ENCODE results near the gene KLHL30.

DNA sequence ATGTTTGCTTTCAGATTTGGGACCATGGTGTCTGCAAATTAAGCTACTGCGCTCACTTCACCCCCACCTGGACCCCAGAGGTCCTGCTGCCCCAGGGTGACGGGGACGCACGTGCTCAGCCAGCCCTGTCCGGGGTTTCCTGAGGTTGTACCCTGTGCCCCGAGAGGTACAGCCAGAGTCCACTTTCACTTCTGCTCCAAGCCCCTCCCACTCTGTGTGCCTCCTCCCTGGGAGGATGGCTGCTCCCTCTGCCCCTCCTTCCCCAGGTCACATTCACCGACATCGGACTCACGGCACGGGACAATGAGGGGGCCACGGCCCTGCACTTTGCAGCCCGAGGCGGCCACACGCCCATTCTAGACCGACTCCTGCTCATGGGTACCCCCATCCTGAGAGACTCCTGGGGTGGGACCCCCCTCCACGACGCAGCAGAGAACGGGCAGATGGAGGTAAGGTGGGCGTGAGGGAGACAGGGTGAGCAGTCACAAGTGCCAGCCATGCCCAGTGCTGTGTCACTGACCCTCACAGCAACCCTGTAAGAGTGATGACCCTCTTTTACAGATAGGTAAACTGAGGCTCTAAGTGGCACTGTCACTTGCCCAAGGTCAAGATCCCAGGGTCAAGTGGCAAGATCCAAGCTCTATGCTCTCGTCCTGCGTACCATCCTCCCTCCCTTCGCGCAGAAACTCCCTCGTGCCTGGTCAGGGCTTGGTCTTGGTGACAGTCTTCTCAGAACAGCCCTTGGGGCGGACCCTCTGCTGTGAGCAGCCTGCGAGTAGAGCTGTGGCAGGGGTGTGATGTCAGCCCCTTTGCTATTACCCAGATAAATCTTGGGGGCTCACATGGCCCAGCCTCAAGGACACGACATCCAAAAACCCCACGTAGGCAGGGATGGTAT is 30.7 kb upstream of the KLHL30 start:
- TF ChIP-seq, protein P1, sequence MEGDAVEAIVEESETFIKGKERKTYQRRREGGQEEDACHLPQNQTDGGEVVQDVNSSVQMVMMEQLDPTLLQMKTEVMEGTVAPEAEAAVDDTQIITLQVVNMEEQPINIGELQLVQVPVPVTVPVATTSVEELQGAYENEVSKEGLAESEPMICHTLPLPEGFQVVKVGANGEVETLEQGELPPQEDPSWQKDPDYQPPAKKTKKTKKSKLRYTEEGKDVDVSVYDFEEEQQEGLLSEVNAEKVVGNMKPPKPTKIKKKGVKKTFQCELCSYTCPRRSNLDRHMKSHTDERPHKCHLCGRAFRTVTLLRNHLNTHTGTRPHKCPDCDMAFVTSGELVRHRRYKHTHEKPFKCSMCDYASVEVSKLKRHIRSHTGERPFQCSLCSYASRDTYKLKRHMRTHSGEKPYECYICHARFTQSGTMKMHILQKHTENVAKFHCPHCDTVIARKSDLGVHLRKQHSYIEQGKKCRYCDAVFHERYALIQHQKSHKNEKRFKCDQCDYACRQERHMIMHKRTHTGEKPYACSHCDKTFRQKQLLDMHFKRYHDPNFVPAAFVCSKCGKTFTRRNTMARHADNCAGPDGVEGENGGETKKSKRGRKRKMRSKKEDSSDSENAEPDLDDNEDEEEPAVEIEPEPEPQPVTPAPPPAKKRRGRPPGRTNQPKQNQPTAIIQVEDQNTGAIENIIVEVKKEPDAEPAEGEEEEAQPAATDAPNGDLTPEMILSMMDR (conservative IDR thresholded peaks at IDR 0.05), result peak; percentile 18; the same call in 1 of the 2 replicates
- TF ChIP-seq ZFX (IDR thresholded peaks at IDR 0.05), result no peak

Data from C4-2B (cell line).